ENCODE measurements around the gene RAB11A.

DNA sequence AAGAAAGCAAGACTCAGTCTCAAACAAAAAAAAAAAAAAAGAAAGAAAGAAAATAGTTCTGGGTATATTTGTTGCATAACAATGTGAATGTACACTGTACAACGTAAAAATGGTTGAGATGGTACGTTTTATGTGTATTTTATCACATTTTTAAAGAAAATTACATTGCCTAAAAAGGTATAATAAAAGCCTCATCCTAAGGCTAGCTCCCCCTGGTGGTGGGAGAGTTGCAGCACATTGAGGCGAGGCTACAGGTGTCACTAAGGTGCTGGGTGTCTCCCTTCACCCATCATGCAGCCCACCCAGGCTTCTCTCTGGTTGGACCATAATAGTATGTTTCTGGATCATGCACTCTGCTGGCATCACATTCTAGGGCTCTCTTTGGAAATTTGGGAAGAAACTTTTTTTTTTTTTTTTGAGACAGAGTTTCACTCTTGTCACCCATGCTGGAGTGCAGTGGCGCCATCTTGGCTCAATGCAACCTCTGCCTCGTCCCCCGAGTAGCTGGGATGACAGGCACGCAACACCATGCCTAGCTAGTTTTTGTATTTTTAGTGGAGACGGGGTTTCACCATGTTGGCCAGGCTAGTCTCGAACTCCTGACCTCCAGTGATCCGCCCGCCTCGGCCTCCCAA is 12.4 kb upstream of the RAB11A start:
- peak; percentile 75 to 94 for TF ChIP-seq CTCF (conservative IDR thresholded peaks at IDR 0.05 in 1 of 2, IDR thresholded peaks at IDR 0.05 in 1 of 2; ENCODE audit: low read depth in 1 of 2, low read length in 2 of 2)
- no peak for TF ChIP-seq EZH2 (IDR thresholded peaks at IDR 0.05; ENCODE audit: low read length, missing control alignments)

All from fibroblast of lung (primary cell).